Fibroblast of skin of abdomen (primary cell): ENCODE data around the gene SDHA.
"Not testable (repeated sequence)": the region's sequence is repeated elsewhere in the genome, so short reads cannot be mapped to it uniquely, and the experiment has no call there.

Experiments
- DNase-seq: peaks from one replicate; pipeline ENCODE4 v3.0.0-alpha.2; 2013

SDHA gene

DNA sequence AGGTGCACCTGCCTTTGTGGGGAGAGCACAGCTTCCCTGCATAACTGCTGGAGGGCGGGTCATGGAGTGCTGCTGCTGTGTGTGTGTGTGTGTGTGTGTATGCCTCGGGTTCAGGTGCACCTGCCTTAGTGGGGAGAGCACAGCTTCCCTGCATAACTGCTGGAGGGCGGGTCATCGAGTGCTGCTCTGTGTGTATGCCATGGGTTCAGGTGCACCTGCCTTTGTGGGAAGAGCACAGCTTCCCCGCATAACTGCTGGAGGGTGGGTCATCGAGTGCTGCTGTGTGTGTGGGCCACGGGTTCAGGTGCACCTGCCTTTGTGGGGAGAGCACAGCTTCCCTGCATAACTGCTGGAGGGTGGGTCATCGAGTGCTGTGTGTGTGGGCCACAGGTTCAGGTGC lies 84.3 kb downstream of the SDHA start:
- DNase-seq, result not testable (repeated sequence)

- DNase-seq, result no peak
Observed at GRCh38 chr5:302966-303365, 84.8 kb downstream of the SDHA start.

DNA sequence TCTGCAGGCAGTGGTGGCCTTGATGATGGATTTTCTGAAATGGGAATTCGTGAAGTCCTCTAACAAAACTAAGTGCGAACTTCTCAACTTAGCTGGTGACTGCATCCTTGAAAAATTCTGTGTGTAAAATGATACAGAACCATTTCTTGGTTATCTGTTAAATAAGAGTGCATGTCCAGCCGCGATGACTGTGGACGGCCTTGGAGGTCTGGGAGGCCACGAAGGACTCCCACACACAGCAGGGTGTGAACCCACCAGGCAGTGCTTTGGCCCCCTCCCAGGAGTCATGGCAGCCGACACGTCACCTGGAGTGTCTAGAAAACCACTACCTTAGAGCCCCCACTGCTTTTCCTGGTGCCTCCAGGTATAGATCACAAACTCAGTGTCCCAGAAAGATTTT lies 85.6 kb downstream of the SDHA start:
- not testable (repeated sequence) for DNase-seq

DNA sequence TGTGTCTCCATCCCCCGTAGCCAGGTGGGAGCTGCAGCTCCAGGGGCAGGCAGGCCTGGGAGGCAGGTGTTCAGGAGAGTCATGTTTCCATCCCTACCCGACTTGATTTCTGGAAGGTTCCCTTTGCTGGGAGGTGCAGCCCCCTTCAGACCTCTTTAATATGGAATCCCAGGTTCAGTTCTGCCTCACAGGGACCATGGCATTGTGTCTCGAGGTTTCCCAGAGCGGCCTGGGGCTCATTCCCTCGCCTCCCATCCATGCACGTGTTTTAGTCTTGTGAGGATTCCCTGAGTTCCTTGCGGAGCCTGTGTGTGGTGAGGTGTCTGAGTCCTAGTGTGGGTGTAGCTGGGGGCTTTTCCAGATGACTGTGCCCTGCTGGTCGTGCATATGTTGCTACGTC lies 86.9 kb downstream of the SDHA start:
- no peak for DNase-seq

DNA sequence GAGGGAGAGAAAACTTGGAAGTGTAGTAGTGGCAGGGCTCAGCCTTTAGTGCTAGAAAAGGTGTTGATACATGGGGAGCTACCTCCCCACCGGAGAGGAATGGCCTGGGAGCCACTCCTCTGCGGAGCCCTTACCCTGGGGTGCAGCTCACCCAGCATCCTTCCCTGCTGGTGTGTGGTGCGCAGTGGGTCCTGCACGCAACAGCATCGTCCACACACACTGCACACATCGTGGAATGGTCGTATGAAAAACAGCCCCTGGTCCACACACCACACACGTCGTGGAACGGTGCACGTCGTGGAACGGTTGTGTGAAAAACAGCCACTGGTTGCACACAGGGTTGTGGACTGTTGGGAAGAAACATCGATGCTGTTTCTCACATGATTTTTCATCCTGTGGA lies 87.3 kb downstream of the SDHA start:
- no peak for DNase-seq

- DNase-seq, result no peak
Observed at GRCh38 chr5:306011-306805, 88.1 kb downstream of the SDHA start.
